ENCODE measurements around the gene MPP4.

The MPP4 gene

GRCh38 chr2:201715459-201715858 lies 17.0 kb upstream of the MPP4 start:
- TF ChIP-seq, protein P1, sequence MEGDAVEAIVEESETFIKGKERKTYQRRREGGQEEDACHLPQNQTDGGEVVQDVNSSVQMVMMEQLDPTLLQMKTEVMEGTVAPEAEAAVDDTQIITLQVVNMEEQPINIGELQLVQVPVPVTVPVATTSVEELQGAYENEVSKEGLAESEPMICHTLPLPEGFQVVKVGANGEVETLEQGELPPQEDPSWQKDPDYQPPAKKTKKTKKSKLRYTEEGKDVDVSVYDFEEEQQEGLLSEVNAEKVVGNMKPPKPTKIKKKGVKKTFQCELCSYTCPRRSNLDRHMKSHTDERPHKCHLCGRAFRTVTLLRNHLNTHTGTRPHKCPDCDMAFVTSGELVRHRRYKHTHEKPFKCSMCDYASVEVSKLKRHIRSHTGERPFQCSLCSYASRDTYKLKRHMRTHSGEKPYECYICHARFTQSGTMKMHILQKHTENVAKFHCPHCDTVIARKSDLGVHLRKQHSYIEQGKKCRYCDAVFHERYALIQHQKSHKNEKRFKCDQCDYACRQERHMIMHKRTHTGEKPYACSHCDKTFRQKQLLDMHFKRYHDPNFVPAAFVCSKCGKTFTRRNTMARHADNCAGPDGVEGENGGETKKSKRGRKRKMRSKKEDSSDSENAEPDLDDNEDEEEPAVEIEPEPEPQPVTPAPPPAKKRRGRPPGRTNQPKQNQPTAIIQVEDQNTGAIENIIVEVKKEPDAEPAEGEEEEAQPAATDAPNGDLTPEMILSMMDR (IDR thresholded peaks at IDR 0.05; ENCODE audit: borderline replicate concordance, insufficient read depth, low read depth, low read length) = no peak

GRCh38 chr2:201712726-201713125 lies 14.3 kb upstream of the MPP4 start:
- H3K4me3 ChIP-seq (ENCODE audit: low read depth, low read length) = no peak overlapping the region
- TF ChIP-seq, protein P1 (IDR thresholded peaks at IDR 0.05; ENCODE audit: borderline replicate concordance, insufficient read depth, low read depth, low read length) = no peak

More at GRCh38 chr2:201715459-201715858, 17.0 kb upstream of the MPP4 start:
- no peak overlapping the region for H3K4me3 ChIP-seq (ENCODE audit: low read depth, low read length)

DNA sequence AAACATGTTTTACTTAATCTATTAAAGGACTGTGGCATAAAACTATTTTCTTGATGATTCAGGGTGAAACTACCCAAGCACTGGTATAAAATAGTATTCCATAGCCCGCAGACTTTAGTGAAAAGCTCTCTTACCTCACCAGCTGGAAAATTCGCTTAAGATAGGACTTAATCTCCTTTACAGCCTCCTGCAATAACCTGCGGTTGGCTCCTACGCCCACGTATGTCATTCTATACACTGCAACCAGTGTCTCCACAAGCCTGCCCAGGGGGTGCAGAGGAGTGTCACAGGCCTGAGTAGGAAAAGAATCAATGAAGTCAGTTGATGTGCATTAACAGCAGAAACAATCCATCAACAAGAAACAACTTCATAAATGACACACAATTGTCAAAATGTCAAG lies 11.3 kb upstream of the MPP4 start:
- TF ChIP-seq, protein P1 (IDR thresholded peaks at IDR 0.05; ENCODE audit: borderline replicate concordance, insufficient read depth, low read depth, low read length) = no peak
- H3K4me3 ChIP-seq (ENCODE audit: low read depth, low read length) = no peak overlapping the region

DNA sequence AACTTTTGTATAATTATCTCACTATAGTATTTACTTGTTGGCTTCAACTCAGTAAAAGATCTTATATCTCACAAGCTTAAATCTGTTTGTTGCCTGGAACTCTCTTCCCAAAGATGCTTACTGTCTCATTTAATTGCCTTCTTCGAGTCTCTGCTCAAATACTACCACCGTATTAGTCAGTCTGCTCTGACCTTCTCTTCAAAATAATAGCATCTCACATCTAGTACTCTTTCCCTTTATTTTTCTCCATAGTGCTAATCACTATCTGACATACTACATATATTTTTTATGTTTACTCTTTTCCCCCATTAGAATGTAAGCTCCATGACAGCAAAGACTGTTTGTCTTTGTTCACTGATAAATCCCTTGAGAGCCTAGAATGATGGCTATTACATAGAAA lies 10.6 kb upstream of the MPP4 start:
- H3K4me3 ChIP-seq (ENCODE audit: low read depth, low read length) = no peak overlapping the region
- TF ChIP-seq, protein P1 (IDR thresholded peaks at IDR 0.05; ENCODE audit: borderline replicate concordance, insufficient read depth, low read depth, low read length) = no peak

DNA sequence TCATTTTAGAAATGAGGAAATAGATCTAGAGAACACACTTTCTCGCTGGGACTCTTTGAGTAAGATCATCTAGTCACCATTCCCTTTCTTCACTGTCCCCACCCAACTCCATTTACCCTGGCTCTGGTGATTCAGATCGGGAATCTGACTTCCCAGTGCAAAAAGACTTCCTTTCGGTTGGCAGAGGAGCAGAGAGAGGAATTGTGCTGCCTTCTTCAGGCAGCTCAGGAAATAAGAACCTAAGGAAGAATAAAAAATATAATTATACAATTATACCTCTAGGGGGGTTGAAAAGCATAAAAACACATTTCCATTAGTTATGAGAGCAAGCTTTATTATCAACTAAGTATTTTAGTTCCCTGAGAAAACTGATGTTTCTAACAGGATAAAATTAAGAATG lies 9.3 kb upstream of the MPP4 start:
- H3K4me3 ChIP-seq (ENCODE audit: low read depth, low read length) = no peak overlapping the region
- TF ChIP-seq, protein P1 (IDR thresholded peaks at IDR 0.05; ENCODE audit: borderline replicate concordance, insufficient read depth, low read depth, low read length) = no peak

DNA sequence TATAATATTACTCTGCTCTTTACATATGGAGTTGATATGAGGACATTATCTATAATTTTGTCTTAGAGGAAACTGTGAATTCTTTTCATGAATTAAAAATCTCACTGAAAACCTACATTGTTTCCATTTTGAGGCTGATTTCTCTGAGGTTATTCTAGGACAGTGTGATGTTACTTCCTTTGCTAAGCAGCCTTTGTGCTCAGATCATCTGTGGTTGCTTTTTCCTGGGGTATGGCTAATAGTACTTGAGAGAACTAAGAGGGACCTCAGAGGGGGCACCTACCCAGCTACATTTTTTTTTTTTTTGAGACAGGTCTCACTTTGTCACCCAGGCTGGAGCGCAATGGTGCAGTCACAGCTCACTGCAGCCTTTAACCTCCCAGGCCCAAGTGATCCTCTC lies 8.7 kb upstream of the MPP4 start:
- TF ChIP-seq, protein P1 (IDR thresholded peaks at IDR 0.05; ENCODE audit: borderline replicate concordance, insufficient read depth, low read depth, low read length) = no peak

GRCh38 chr2:201704536-201704935 lies 6.1 kb upstream of the MPP4 start:
- H3K4me3 ChIP-seq (ENCODE audit: low read depth, low read length) = no peak overlapping the region
- TF ChIP-seq, protein P1 (IDR thresholded peaks at IDR 0.05; ENCODE audit: borderline replicate concordance, insufficient read depth, low read depth, low read length) = no peak

More for the DNA sequence above, 8.7 kb upstream of the MPP4 start:
- no peak overlapping the region for H3K4me3 ChIP-seq (ENCODE audit: low read depth, low read length)
